WTC11 (cell line): Measurements from ENCODE around the gene ANXA9.

Experiments used
- ATF1 ChIP-seq: sonication (generic); formaldehyde crosslinking; IDR thresholded peaks from 2 replicates; pipeline ENCODE4 v1.8.1; 2023; ENCODE audit warnings: mild to moderate bottlenecking, moderate library complexity, missing genetic modification reagents
- CTCF ChIP-seq: fragments of 200-600 bp; IDR thresholded peaks from 2 replicates; pipeline ENCODE4 v1.8.0; 2022; ENCODE audit warnings: antibody characterized with exemption
- FOXJ3 ChIP-seq: sonication (generic); formaldehyde crosslinking; IDR thresholded peaks from 2 replicates; pipeline ENCODE4 v1.9.0; 2021; ENCODE audit warnings: missing genetic modification reagents, mild to moderate bottlenecking, borderline replicate concordance
- JUN ChIP-seq: sonication (generic); formaldehyde crosslinking; IDR thresholded peaks from 2 replicates; pipeline ENCODE4 v1.8.0; 2023; ENCODE audit warnings: mild to moderate bottlenecking, missing genetic modification reagents
- NFE2L1 ChIP-seq: sonication (generic); formaldehyde crosslinking; IDR thresholded peaks from 2 replicates; pipeline ENCODE4 v1.8.1; 2023; ENCODE audit warnings: missing genetic modification reagents
- NR1H2 ChIP-seq: sonication (generic); formaldehyde crosslinking; IDR thresholded peaks from 2 replicates; pipeline ENCODE4 v1.9.0; 2021; ENCODE audit warnings: mild to moderate bottlenecking, moderate library complexity, missing genetic modification reagents
- NR3C1 ChIP-seq: sonication (generic); formaldehyde crosslinking; conservative IDR thresholded peaks from 2 replicates; pipeline ENCODE4 v1.8.1; 2023; ENCODE audit warnings: low read depth, mild to moderate bottlenecking, missing genetic modification reagents
- TCF7 ChIP-seq: sonication (generic); formaldehyde crosslinking; IDR thresholded peaks from 2 replicates; pipeline ENCODE4 v1.8.0; 2022; ENCODE audit warnings: mild to moderate bottlenecking, low read depth, missing genetic modification reagents, moderate library complexity
- TEAD1 ChIP-seq: sonication (generic); formaldehyde crosslinking; IDR thresholded peaks from 2 replicates; pipeline ENCODE4 v1.8.0; 2022; ENCODE audit warnings: mild to moderate bottlenecking, missing genetic modification reagents
- TF ChIP-seq, protein P1 (sequence below): sonication (generic); formaldehyde crosslinking; IDR thresholded peaks from 2 replicates; pipeline ENCODE4 v1.8.0; 2022; ENCODE audit warnings: mild to moderate bottlenecking, missing genetic modification reagents

DNA sequence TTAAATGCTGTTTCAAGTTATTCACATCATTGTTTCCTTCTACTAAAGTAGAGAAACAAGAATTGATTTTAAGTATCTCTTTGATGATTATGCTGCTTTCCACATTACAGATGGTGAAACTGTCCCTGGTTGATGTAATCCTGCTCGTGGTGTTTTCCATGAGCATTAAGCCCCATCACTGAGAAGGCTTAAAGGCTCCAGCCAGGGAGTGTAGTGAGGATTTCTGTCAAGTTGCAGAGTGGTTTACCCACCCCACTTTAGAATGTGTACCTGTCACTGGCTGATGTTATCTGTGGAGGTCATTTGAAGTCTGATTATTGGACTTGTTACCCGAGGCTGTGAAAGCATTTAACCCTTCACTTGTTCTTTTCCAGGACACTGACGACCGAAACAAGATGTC, 20.3 kb upstream of the ANXA9 start:
- TF ChIP-seq, protein P1, sequence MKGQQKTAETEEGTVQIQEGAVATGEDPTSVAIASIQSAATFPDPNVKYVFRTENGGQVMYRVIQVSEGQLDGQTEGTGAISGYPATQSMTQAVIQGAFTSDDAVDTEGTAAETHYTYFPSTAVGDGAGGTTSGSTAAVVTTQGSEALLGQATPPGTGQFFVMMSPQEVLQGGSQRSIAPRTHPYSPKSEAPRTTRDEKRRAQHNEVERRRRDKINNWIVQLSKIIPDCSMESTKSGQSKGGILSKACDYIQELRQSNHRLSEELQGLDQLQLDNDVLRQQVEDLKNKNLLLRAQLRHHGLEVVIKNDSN (CRISPR knock-in tag): no peak
- TF ChIP-seq FOXJ3 (no peak), ATF1 (CRISPR knock-in tag) (no peak), NR3C1 (CRISPR knock-in tag) (no peak), CTCF (no peak), NR1H2 (CRISPR knock-in tag) (no peak), NFE2L1 (no peak), TEAD1 (no peak), JUN (CRISPR knock-in tag) (no peak), TCF7 (CRISPR knock-in tag) (no peak)
